Measurements from ENCODE around the gene INPP5F. TPM values are rescaled to one million over a fixed set of nuclear protein-coding genes. Genes with fewer than 3 reads are reported as not detected.
A peak's percentile ranks its signal among the peaks of the same experiment; 100 is the strongest.

The INPP5F gene
- total and polyA plus RNA-seq, 2 of the 13 experiments (the other 11 are each of a cell fraction or from before 2014, with no cell fraction given), result 12.5 to 15.7 TPM

GRCh38 chr10:119686465-119687191, 39.2 kb upstream of the INPP5F start:
- POLR2A ChIA-PET, result interaction anchor here (0.8 to 2.3 kb wide), 9 partner anchors 29 to 206 kb away, joined by 3 to 19 read pairs (median 5); partner anchors contain the start of genes BAG3, INPP5F, MCMBP and SEC23IP
- Histone ChIP-seq H3K27ac (ENCODE audit: extremely low read length, insufficient read depth, low read length) (no peak overlapping the region), H3K79me2 (ENCODE audit: insufficient read depth, low read length) (no peaks in the 10 kb centered on the region), H3K4me2 (ENCODE audit: low read depth, low read length) (peak overlapping the region; percentile 82), H3K4me1 (ENCODE audit: insufficient read depth, low read length) (peaks cover 20% of the 10 kb centered on the region), H2AFZ (ENCODE audit: low read length) (peak overlapping the region; percentile 89), H3K4me3 (replicated peaks in 1 of 3; ENCODE audit: insufficient read depth in 1 of 3, low read depth in 2 of 3, low read length in 3 of 3) (peak overlapping the region; percentile 63 to 72 (median 66)), H4K20me1 (ENCODE audit: insufficient read depth, low read length) (no peaks in the 10 kb centered on the region), H3K9me3 (ENCODE audit: low read length) (no peaks in the 10 kb centered on the region), H3K36me3 (replicated peaks in 1 of 2; ENCODE audit: control insufficient read depth in 1 of 2, insufficient read depth in 2 of 2, low read length in 2 of 2) (no peaks in the 10 kb centered on the region), H3K9ac (ENCODE audit: insufficient read depth, low read depth, low read length) (peak overlapping the region; percentile 49), H3K27me3 (ENCODE audit: control insufficient read depth in 1 of 2, insufficient read depth in 2 of 2, low read length in 2 of 2) (no peaks in the 10 kb centered on the region; a peak in 1 of 5 replicates)
- FAIRE-seq, result peak; percentile 72
- in situ Hi-C loops (cut with HindIII; ENCODE audit: extremely low pct_ligation_motif_present, low pct_unique_long_range_greater_than_20kb) (loop anchor here (5.0 to 25.0 kb wide), 2 partner anchors 171 to 651 kb away; no protein-coding TSS in a partner anchor), intact Hi-C loops (cut with micrococcal nuclease; ENCODE audit: unreplicated experiment) (loop anchor here (1.0 to 2.0 kb wide), 3 partner anchors 38 to 173 kb away; no protein-coding TSS in a partner anchor)
- 2% methylated on average over 20 of the region's 24 CpGs for WGBS (ENCODE audit: low lambda C conversion rate)
- BruUV-seq (replicated peaks), result no TSS peak
- DNase-seq (ENCODE audit: low spot score), result peak; percentile 70
- peak; percentile 88 for ATAC-seq
- CTCF ChIA-PET (ENCODE audit: low intra/inter-chr PET ratio, low total read pairs), result interaction anchor here (0.6 to 2.9 kb wide), 4 partner anchors 47 to 650 kb away, joined by 3 to 18 read pairs (median 8); no protein-coding TSS in a partner anchor
- TF ChIP-seq ISL2 (CRISPR knock-in tag; IDR thresholded peaks at IDR 0.05) (no peak), ZNF512 (CRISPR knock-in tag; IDR thresholded peaks at IDR 0.05) (no peak), ETV5 (CRISPR knock-in tag; IDR thresholded peaks at IDR 0.05; ENCODE audit: borderline replicate concordance) (no peak), HINFP (CRISPR knock-in tag; IDR thresholded peaks at IDR 0.05; ENCODE audit: low read depth) (no peak), ZZZ3 (CRISPR knock-in tag; IDR thresholded peaks at IDR 0.05; ENCODE audit: borderline replicate concordance) (no peak), ARNT2 (CRISPR knock-in tag; IDR thresholded peaks at IDR 0.05; ENCODE audit: low read depth) (no peak), POGZ (CRISPR knock-in tag; IDR thresholded peaks at IDR 0.05) (0 out of 2 replicates have a peak, but pooled peaks have one; percentile 14), ZHX1 (CRISPR knock-in tag; IDR thresholded peaks at IDR 0.05; ENCODE audit: low read depth) (no peak), ZNF616 (CRISPR knock-in tag; IDR thresholded peaks at IDR 0.05; ENCODE audit: low read depth) (0 out of 2 replicates have a peak, but pooled peaks have one; percentile 51), REL (CRISPR knock-in tag; conservative IDR thresholded peaks at IDR 0.05) (no peak), GATAD2A (CRISPR knock-in tag; IDR thresholded peaks at IDR 0.05) (peak; percentile 20; the same call in 1 of the 2 replicates), PRPF4 (IDR thresholded peaks at IDR 0.05; ENCODE audit: low read depth, low read length, poor library complexity, severe bottlenecking) (no peak), ZNF788 (CRISPR knock-in tag; IDR thresholded peaks at IDR 0.05; ENCODE audit: borderline replicate concordance) (0 out of 2 replicates have a peak, but pooled peaks have one; percentile 28), GLMP (CRISPR knock-in tag; IDR thresholded peaks at IDR 0.05; ENCODE audit: borderline replicate concordance) (no peak), ZNF703 (CRISPR knock-in tag; IDR thresholded peaks at IDR 0.05; ENCODE audit: borderline replicate concordance) (no peak)
